RWPE2 (cell line): Measurements from ENCODE around the gene CDH16.

Source experiments
- ATAC-seq: fragments of 200-7000 bp; cut with Tn5 transposase; 3 replicates; pipeline ENCODE4 v1.9.1; 2021; ENCODE audit warnings: low read depth
- DNase-seq: peaks from one replicate; pipeline ENCODE4 v3.0.0-alpha.2; 2020; ENCODE audit warnings: low spot score
- H3K27ac ChIP-seq: fragments of 450-650 bp; 2 replicates; pipeline ENCODE4 v1.5.1; 2017; ENCODE audit warnings: mild to moderate bottlenecking; ENCODE audit not compliant: poor library complexity, severe bottlenecking
- H3K27me3 ChIP-seq: fragments of 250-450 bp; sonication (Bioruptor Pico); 2 replicates; pipeline ENCODE4 v1.5.1; 2021; ENCODE audit warnings: mild to moderate bottlenecking, moderate library complexity; ENCODE audit not compliant: insufficient read depth, poor library complexity, severe bottlenecking
- H3K36me3 ChIP-seq: fragments of 250-450 bp; sonication (Bioruptor Pico); 2 replicates; pipeline ENCODE4 v1.5.1; 2020; ENCODE audit warnings: low read depth, mild to moderate bottlenecking, moderate library complexity
- H3K4me1 ChIP-seq: fragments of 250-450 bp; sonication (Bioruptor Pico); 2 replicates; pipeline ENCODE4 v1.5.1; 2021; ENCODE audit warnings: mild to moderate bottlenecking, moderate library complexity; ENCODE audit not compliant: insufficient read depth, poor library complexity, severe bottlenecking
- H3K4me3 ChIP-seq: fragments of 250-450 bp; sonication (Bioruptor Pico); 2 replicates; pipeline ENCODE4 v1.5.1; 2021; ENCODE audit warnings: mild to moderate bottlenecking, moderate library complexity; ENCODE audit not compliant: severe bottlenecking
- H3K9me3 ChIP-seq: fragments of 250-450 bp; sonication (Bioruptor Pico); 2 replicates; pipeline ENCODE4 v1.5.1; 2021; ENCODE audit warnings: mild to moderate bottlenecking, moderate library complexity; ENCODE audit not compliant: severe bottlenecking
- CTCF ChIP-seq: fragments of 450-650 bp; IDR thresholded peaks from one replicate; pipeline ENCODE4 v1.5.1; 2017; ENCODE audit warnings: mild to moderate bottlenecking, moderate library complexity; ENCODE audit not compliant: poor library complexity, severe bottlenecking

The CDH16 gene

GRCh38 chr16:66918355-66918754 is 330 bp downstream of the CDH16 start:
- ATAC-seq = no peak
- no peak for DNase-seq
- H3K4me1 ChIP-seq = no peaks in the 10 kb centered on the region
- no peak for TF ChIP-seq CTCF
- H3K4me3 ChIP-seq = no peak overlapping the region
- H3K27ac ChIP-seq = no peak overlapping the region
- no peaks in the 10 kb centered on the region for H3K36me3 ChIP-seq
- no peaks in the 10 kb centered on the region for H3K9me3 ChIP-seq
- H3K27me3 ChIP-seq = no peaks in the 10 kb centered on the region

- Histone ChIP-seq H3K4me3 (no peak overlapping the region), H3K4me1 (no peaks in the 10 kb centered on the region), H3K36me3 (no peaks in the 10 kb centered on the region), H3K27ac (no peak overlapping the region), H3K27me3 (no peaks in the 10 kb centered on the region), H3K9me3 (no peaks in the 10 kb centered on the region)
- ATAC-seq (no peak), DNase-seq (no peak)
- no peak for TF ChIP-seq CTCF
These were observed 944 bp downstream of the CDH16 start for GRCh38 chr16:66917741-66918140.

- no peaks in the 10 kb centered on the region for H3K27me3 ChIP-seq
- DNase-seq (no peak), ATAC-seq (no peak)
- no peak overlapping the region for H3K4me3 ChIP-seq
- no peaks in the 10 kb centered on the region for H3K4me1 ChIP-seq
- TF ChIP-seq CTCF = no peak
- H3K9me3 ChIP-seq = no peaks in the 10 kb centered on the region
- no peaks in the 10 kb centered on the region for H3K36me3 ChIP-seq
- no peak overlapping the region for H3K27ac ChIP-seq
These were observed 2.2 kb downstream of the CDH16 start for GRCh38 chr16:66916518-66916917.

- Histone ChIP-seq H3K9me3 (no peaks in the 10 kb centered on the region), H3K27ac (no peak overlapping the region), H3K27me3 (no peaks in the 10 kb centered on the region), H3K4me3 (no peak overlapping the region), H3K36me3 (no peaks in the 10 kb centered on the region), H3K4me1 (peaks cover 2% of the 10 kb centered on the region)
- DNase-seq (no peak), ATAC-seq (no peak)
- TF ChIP-seq CTCF = no peak
These were observed 3.6 kb downstream of the CDH16 start for GRCh38 chr16:66915041-66915440.

- Histone ChIP-seq H3K9me3 (no peaks in the 10 kb centered on the region), H3K27ac (no peak overlapping the region), H3K36me3 (no peaks in the 10 kb centered on the region), H3K4me1 (peaks cover 2% of the 10 kb centered on the region), H3K27me3 (no peaks in the 10 kb centered on the region), H3K4me3 (no peak overlapping the region)
- ATAC-seq = no peak
- TF ChIP-seq CTCF = no peak
- no peak for DNase-seq
These were observed 4.1 kb downstream of the CDH16 start for GRCh38 chr16:66914541-66914940.
